Measurements from ENCODE around the gene TFR2. TPM values are rescaled to one million over a fixed set of nuclear protein-coding genes. Genes with fewer than 3 reads are reported as not detected.

Gene TFR2
- total RNA-seq, 4 donors from 2014 or later: 0.81 to 3.9 (median 1.3) TPM

GRCh38 chr7:100677308-100678267 is 36.2 kb upstream of the TFR2 start:
- Histone ChIP-seq H3K36me3 (peaks cover 47% of the 10 kb centered on the region), H3K9me3 (no peaks in the 10 kb centered on the region), H3K27ac (no peak overlapping the region), H3K27me3 (no peaks in the 10 kb centered on the region), H3K4me1 (peaks cover 55% of the 10 kb centered on the region), H3K4me3 (no peak overlapping the region)
- 85% methylated on average over 28 of the region's 36 CpGs for WGBS
- TF ChIP-seq POLR2AphosphoS5 (IDR thresholded peaks at IDR 0.05): no peak
- TF ChIP-seq EP300 (IDR thresholded peaks at IDR 0.05): no peak
- no peak for TF ChIP-seq POLR2A (IDR thresholded peaks at IDR 0.05)
- TF ChIP-seq CTCF (IDR thresholded peaks at IDR 0.05): no peak
- no peak for DNase-seq (ENCODE audit: low spot score in 2 of 2)

GRCh38 chr7:100676501-100677306 is 35.4 kb upstream of the TFR2 start:
- peak overlapping the region; percentile 93 for H3K27ac ChIP-seq
- peak in 1 of 2 donors; percentile 69 for DNase-seq (ENCODE audit: low spot score in 2 of 2)
- peaks cover 38% of the 10 kb centered on the region for H3K36me3 ChIP-seq
- H3K27me3 ChIP-seq: no peaks in the 10 kb centered on the region
- no peaks in the 10 kb centered on the region for H3K9me3 ChIP-seq
- 79% methylated on average over 17 of the region's 23 CpGs for WGBS
- peak overlapping the region; percentile 87 for H3K4me3 ChIP-seq
- no peak for TF ChIP-seq POLR2AphosphoS5 (IDR thresholded peaks at IDR 0.05)
- no peak for TF ChIP-seq CTCF (IDR thresholded peaks at IDR 0.05)
- TF ChIP-seq EP300 (IDR thresholded peaks at IDR 0.05): no peak
- no peak for TF ChIP-seq POLR2A (IDR thresholded peaks at IDR 0.05)
- peaks cover 55% of the 10 kb centered on the region for H3K4me1 ChIP-seq

- Histone ChIP-seq H3K36me3 (peaks cover 34% of the 10 kb centered on the region), H3K9me3 (no peaks in the 10 kb centered on the region), H3K27me3 (no peaks in the 10 kb centered on the region), H3K27ac (peak overlapping the region; percentile 93), H3K4me1 (peaks cover 52% of the 10 kb centered on the region), H3K4me3 (peak overlapping the region; percentile 87)
- WGBS: under 1% methylated on average over 23 of the region's 59 CpGs
- peak; percentile 91 to 93 for DNase-seq (ENCODE audit: low spot score in 2 of 2)
- TF ChIP-seq EP300 (IDR thresholded peaks at IDR 0.05) (no peak), POLR2AphosphoS5 (IDR thresholded peaks at IDR 0.05) (peak in 1 of 3 donors; percentile 28)
These were observed 34.4 kb upstream of the TFR2 start for GRCh38 chr7:100675581-100676350.

GRCh38 chr7:100675105-100675451 is 33.7 kb upstream of the TFR2 start:
- H3K9me3 ChIP-seq: no peaks in the 10 kb centered on the region
- peak overlapping the region; percentile 87 for H3K4me3 ChIP-seq
- H3K36me3 ChIP-seq: peaks cover 34% of the 10 kb centered on the region
- TF ChIP-seq EP300 (IDR thresholded peaks at IDR 0.05) (no peak), CTCF (IDR thresholded peaks at IDR 0.05) (no peak), POLR2AphosphoS5 (IDR thresholded peaks at IDR 0.05) (no peak), POLR2A (IDR thresholded peaks at IDR 0.05) (no peak)
- no peaks in the 10 kb centered on the region for H3K27me3 ChIP-seq
- H3K4me1 ChIP-seq: peaks cover 46% of the 10 kb centered on the region
- DNase-seq (ENCODE audit: low spot score in 2 of 2): no peak
- peak overlapping the region; percentile 93 for H3K27ac ChIP-seq
- WGBS: no CpG with 5 or more reads among the region's 46 CpGs

- Histone ChIP-seq H3K4me3 (peak overlapping the region; percentile 87), H3K27me3 (no peaks in the 10 kb centered on the region), H3K9me3 (no peaks in the 10 kb centered on the region), H3K36me3 (peaks cover 31% of the 10 kb centered on the region), H3K27ac (peak overlapping the region; percentile 93), H3K4me1 (peaks cover 40% of the 10 kb centered on the region)
- DNase-seq (ENCODE audit: low spot score in 2 of 2): peak in 1 of 2 donors; percentile 82
- no peak for TF ChIP-seq CTCF (IDR thresholded peaks at IDR 0.05)
- TF ChIP-seq POLR2AphosphoS5 (IDR thresholded peaks at IDR 0.05): no peak
- TF ChIP-seq POLR2A (IDR thresholded peaks at IDR 0.05): no peak
- no peak for TF ChIP-seq EP300 (IDR thresholded peaks at IDR 0.05)
- WGBS: 1% methylated on average over 20 of the region's 43 CpGs
These were observed 33.2 kb upstream of the TFR2 start for GRCh38 chr7:100674411-100675104.
